Raji (cell line): ENCODE data around the gene NUP210L.

Experiments
- POLR2A ChIP-seq: IDR thresholded peaks from 2 replicates; pipeline ENCODE4 v1.6.1; 2011; ENCODE audit warnings: low read depth, low read length, control low read depth; ENCODE audit not compliant: insufficient read depth

Gene NUP210L

DNA sequence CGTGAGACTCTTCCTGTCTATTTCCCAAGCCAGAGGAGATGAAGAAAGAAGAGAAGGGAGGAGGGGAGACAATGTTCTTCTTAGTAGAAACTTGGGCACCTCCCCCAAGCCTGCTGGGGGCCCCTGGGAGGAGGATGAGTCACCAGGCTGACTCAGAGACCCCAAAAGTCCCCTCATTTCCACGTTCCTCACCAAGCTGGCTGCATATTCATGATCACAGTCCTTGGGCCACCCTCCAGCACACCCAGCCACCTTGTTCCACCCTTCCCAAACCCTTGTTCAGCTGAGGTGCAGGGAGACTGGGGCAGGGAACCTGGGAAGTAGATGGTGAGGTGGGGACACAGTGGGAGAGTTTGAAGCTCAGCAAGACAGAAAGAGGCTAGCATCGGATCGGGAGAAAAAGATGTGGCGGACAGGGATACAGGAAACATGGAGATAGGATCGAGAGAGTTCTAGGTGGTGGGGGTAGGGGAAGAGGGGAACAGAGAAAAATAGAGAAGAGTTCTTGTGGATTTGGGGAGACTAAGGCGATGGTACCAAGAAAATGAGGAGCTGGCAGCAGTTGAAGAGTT is 169.4 kb downstream of the NUP210L start:
- no peak for TF ChIP-seq POLR2A

DNA sequence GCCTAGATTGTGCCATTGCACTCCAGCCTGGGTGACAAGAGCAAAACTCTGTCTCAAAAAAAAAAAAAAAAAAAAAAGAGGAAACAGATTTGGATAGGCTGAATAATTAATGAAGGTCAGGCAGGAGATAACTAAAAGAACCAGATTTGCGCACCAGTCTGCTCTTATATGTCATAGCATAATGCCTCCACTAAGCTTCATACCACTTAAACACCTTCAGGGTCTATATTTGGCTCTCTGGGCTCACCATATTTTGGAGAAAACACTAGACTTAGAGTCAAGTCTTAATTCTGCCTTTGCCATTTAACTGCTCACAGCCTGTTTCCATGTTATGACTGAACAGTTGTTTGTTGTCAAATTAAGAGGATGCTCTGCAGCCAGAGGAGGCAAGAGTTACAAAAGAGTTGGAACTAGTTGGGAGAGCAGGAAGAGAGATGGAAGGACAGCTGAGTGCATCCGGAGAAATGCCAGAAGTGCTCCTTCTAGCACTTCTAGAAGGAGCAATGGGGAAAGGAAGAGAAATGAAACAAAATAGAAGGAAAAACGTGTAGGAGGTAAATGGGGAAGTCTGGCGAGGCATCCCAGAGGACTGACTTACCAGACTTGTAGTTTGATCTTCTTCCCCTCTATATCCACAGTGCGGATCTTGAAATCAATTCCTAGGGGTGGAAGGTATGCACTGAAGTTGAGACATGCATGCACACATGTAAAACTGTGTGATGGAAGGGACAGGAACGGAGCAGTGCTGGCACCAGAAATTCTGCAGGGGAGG is 170.6 kb downstream of the NUP210L start:
- TF ChIP-seq POLR2A: no peak

DNA sequence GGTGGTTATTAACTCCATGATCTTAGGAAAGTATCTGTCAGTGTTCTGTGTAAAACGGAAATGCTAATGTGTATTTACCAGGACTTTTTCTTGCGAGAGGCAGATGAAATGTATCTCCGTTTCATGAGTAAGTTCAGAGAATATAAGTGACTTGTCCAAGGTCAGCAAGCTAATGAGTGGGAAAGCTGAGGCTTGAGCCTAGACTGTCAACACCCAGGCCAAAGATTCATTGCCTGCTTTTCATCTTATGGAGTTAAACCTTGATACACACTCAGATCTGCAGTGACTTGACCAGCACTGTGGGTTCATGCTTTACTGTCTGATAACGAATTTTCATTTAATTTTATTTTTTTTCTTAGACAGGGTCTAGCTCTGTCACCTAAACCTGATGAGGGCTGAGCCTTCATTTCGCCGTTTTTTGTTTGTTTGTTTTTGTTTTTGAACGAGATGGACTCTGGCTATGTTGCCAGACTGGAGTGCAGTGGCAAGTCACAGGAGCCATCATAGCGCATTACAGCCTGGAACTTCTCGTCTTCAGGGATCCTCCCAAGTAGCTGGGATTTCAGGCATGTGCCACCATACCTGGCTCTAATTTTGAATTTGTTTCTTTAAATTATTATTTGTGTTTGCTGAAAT is 176.5 kb downstream of the NUP210L start:
- TF ChIP-seq POLR2A: no peak

DNA sequence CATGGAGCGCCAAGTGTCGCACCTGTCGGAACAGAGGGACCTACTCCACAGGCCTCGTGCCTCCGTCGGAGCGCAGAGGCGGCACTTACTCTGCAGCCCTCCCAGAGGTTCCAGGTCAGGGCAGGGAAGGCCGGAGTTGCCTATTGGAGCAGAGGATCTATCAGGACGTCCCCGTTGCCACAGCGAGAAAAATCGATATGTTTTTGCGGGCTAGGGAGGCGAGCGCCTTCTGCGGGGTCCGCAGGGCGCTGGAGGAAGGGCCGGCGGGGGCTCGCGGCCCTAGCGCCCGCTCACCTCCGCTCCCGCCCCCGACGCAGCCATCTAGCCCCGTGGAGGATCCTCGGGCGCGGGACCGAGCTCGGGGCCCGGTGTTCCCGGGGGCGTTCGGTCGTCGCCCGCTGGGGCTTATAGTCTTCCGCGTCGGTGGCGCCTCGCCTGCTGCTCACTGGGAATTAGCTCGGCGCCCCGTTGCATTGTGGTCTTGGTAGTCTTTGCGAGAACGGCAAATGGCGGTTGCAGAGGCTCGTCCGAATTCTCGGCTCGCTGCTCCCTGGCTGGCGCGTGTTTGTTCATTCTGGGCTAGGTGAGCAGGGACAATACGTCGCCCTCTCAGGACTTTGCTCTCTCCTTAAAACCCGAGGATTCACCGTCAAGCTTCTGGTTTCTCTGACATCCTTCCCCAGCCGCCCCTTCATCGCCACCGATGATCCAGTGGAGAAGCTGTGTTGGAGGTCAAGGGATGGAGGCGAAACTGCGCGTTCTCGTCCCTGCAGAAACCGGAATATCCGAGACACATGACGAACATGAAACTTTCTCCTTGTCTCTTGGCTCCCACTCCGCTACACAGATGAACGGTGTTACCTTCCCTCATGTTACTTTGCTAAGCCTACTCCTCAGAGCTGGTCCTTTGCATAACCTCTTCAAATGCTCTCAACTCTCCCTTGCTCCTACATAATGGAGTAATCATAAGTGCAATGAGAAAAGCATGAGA is 177.3 kb downstream of the NUP210L start, which contains the start of gene JTB:
JTB (minus strand) TSS at position 425 of the 991 bp plus-strand sequence; CDS start at position 3, 422 bp downstream.
- TF ChIP-seq POLR2A: peak; percentile 91

DNA sequence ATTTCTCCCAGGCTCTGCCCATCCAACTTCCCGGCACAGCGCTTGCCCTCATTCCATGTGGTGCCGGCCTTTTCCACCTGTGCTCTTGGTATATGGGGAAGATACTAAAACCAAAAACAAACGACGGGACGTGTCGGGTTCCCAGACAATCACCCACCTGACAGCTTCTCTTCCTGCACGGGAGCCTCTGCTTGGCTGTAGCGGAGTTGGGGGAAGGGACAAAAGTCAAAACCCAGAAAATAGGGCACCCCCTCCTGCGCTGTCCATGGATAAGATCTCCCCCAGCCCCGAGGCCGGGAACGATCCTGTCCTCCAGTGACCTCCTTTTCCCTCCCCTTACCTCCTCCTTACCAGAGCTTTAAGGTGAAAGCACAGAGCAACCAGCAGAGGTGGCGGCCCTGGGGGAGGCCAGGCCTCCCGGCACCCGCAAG is 178.0 kb downstream of the NUP210L start:
- no peak for TF ChIP-seq POLR2A

DNA sequence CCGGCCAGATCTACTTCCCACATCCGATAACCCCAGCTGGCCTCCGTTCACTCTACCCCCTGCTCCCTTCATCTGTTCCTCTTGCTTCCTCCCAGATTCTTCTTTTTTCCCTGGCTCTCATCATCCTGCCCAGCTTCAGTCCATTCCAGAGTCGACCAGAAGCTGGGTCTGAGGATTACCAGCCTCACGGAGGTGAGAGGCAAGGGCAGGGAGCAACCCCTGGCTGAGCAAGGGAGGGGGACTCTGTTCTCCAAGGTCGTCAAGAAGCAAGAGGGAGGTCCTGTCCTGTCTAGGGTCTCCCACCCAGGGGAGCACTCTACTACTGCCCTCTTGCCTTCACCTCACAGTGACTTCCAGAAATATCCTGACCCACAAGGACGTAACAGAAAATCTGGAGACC is 181.3 kb downstream of the NUP210L start:
- no peak for TF ChIP-seq POLR2A

DNA sequence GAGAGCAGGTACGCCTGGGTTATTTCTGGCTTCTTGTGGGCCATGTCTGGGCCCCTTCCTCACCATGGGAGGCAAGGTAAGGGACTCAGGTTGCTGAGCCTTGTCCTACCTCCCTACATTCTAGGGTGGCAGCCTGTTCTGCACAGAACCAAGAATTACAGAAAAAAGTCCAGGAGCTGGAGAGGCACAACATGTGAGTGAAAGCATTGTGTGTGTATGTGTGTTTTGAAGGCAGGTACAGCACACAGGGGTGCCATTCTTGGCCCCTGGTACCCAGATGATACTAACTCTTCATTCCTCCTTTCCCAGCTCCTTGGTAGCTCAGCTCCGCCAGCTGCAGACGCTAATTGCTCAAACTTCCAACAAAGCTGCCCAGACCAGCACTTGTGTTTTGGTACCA is 181.8 kb downstream of the NUP210L start:
- TF ChIP-seq POLR2A: no peak

DNA sequence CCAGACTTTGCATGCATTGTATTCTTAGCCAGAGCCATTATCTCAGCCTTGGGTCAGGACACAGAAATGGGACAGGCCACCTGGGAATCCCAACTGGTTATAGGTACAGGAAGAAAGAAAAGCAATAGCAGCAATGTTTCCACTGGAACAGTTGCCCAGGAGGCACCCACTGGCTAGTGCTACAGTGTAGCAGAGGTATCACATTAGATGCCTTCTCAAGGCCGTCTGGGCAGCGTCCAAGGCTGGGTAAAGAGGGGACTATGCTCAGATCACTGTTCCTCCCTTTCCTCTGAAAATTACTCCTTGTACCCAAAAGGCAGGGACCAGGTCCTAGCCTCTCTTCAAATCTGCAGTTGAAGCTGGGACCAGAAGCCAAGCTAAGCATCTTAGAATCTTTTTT is 184.5 kb downstream of the NUP210L start:
- TF ChIP-seq POLR2A: no peak

DNA sequence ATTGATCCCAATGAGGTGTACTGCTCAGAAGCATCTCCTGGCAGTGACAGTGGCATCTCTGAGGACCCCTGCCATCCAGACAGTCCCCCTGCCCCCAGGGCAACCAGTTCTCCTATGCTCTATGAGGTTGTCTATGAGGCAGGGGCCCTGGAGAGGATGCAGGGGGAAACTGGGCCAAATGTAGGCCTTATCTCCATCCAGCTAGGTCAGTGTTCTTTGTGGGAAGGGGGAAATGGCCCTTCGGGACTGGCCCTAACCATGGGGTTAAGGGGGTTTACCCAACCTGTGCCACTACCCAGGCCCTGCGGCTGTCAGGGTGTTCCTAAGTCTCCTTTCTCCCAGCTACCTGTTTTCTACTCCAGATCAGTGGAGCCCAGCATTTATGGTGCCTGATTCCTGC is 185.9 kb downstream of the NUP210L start:
- TF ChIP-seq POLR2A: no peak

DNA sequence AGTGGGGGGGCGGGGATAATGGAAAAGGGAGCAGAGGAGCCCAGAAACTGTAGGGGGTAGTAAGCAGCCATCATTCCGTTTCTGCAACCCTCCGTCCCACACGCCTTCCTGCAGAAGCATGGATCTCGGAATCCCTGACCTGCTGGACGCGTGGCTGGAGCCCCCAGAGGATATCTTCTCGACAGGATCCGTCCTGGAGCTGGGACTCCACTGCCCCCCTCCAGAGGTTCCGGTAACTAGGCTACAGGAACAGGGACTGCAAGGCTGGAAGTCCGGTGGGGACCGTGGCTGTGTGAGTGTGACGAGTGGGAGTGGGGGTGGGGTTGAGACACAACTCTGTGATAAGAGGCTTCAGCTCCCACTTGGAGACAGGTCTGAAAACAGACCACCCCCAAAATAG is 186.5 kb downstream of the NUP210L start:
- TF ChIP-seq POLR2A: no peak

DNA sequence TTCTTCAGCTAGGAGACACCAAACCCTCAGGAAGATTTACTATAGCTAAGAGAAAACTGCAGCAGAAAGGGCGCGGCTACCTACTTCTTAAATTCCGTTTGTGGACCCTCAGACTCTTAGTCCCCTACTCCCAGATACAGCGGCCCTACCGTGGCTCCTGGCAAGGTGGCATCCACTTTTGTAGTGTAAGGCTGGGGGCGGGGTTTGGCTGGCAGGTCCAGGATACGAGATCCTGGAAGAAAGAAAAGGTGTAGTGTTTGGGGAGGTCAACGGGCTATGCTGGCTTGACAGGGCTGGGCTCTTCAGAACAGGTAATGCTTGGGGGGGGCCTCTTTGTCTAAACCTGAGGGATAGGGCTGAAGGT is 186.9 kb downstream of the NUP210L start:
- no peak for TF ChIP-seq POLR2A

DNA sequence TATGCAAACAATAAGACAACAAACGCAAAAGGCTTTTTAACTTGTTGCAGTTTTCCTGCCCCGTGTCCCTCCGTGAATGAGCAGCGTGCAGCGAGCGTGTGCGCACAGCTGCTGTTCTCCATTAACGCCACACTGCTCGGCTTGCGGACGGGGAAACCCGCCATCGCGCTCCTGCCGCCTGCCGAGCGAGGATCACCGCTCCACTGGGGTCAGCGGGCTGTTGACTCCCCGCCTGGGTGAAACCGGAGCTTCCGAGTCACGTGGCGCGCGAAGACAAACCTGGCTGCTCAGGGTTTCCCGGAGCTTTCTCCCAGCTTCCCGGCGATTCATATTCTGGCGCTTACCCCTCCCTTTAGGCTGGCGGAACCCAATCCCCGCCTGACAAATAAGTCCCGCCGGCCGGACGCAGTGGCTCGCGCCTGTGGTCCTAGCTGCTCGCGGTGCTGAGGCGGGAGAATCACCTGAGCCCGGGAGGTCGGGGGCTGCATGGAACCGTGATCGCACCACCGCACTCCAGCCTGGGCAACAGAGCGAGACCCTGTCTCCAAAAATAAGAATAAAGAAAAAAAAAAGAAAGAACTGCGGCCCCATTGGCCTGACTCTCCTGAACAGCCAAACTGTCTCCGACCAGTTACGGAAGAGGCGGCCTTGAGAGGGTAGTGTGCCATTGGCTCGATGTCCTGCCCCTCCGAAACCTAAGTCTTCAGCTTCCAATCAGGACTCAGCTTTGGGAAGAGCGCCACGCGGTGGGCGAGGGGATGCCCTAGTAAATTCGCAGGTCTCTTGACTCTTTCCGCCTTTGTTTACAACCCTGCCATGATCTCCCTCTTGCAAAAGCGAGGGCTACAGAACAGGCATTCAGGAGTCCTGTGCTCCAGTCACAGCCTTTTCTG is 187.5 kb downstream of the NUP210L start, which contains the start of gene CREB3L4:
CREB3L4 (plus strand) TSS at position 796 of the 893 bp plus-strand sequence. CDS start 624 bp downstream, outside the sequence.
- TF ChIP-seq POLR2A: peak; percentile 85

DNA sequence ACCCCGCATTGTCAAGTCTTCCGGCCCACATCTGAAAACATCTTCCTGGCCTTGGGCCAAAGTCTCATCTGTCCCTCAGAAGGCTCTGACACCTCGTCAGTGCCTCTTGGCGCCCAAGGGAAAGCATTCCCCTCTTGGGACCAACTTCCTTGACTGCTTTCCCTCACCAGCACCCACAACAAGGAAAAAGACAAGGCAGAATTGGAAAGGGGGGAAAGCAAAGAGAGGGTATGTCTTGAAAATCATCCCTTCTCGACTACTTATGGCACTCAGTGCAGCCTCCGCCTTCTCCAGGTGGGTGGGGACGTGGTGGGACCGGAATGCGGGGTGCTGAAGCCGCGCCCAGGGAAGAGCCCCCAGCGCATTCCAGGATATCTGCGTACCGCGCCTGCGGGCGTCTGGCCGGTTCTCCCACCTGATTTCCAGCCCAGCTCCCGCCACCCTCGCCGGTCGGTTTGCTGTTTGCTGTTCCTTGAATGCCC is 191.0 kb downstream of the NUP210L start:
- no peak for TF ChIP-seq POLR2A

DNA sequence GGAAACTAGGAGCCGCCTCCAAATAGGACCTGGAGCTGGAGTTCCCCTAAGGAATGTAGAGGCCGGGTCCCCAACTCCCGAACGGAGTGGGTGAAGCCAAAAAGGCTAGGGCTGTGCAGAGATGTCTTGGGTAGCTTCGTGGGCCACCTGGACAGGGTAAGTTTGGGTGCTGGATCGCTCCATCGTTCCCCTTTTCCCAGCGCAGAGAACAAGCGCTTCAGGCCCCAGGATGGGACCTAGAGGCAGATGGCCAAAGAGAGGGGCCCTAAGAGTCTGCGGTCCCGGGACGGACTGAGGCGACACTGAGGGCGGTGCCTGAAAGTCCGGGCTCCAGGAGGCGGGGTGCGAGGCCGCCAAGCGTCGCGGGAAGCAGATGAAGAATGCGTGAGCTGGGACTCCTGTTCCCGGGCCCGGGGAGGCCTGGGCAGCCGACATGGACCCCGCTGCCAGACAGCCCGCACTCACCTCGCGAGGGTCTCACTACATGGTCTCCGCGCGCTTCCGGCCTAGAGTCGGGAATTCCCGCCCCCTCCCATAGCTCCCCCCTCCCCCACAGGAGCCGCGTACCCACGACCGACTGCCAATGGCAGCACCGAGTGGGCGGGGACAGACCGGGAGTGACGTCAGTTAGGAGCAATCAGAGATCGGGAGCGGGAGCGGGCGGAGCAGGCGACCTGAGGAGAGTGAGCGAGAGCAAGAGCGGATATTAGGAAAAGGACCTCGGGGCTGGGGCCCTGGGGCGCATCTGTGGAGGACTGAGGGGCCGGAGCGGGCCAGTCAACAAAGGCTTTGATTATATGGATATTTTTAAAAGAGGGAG is 191.6 kb downstream of the NUP210L start, which contains the start of gene SLC39A1:
SLC39A1 (minus strand) TSS at position 508 of the 820 bp plus-strand sequence. CDS start 822 bp downstream, outside the sequence.
- TF ChIP-seq POLR2A: peak; percentile 80
